GM20000 (cell line): ENCODE results near the gene NBR1.
A peak's percentile ranks its signal among the peaks of the same experiment; 100 is the strongest.
"Not testable (repeated sequence)": the region's sequence is repeated elsewhere in the genome, so short reads cannot be mapped to it uniquely, and the experiment has no call there.

ENCODE experiments used
- DNase-seq: peaks from one replicate; pipeline ENCODE4 v3.0.0; 2012; ENCODE audit warnings: low spot score
- TF ChIP-seq, protein P1 (sequence below): IDR thresholded peaks from 2 replicates; pipeline ENCODE4 v1.5.1; 2012; ENCODE audit warnings: mild to moderate bottlenecking, control low read depth; ENCODE audit errors: extremely low read depth, missing control alignments

The NBR1 gene

DNA sequence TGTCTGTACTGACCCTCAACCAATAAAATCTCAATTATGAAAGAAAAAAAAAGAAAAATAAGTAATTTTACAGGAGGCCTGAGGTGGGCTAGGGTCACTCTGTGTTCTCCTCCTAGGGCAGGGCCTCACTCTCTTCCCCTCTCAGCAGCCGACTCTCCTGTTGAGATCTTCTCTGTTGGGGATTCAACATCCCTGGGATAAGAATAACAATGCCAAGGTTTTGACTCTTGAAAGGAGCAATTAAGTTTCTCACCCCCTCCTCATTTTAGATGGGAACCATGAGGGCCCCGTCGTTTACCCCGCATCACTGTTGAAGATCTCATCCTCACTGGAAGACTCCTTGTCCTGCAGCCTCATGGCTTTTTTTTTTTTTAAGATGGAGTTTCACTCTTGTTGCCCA is 24.4 kb upstream of the NBR1 start:
- DNase-seq, result no peak
- TF ChIP-seq, protein P1, sequence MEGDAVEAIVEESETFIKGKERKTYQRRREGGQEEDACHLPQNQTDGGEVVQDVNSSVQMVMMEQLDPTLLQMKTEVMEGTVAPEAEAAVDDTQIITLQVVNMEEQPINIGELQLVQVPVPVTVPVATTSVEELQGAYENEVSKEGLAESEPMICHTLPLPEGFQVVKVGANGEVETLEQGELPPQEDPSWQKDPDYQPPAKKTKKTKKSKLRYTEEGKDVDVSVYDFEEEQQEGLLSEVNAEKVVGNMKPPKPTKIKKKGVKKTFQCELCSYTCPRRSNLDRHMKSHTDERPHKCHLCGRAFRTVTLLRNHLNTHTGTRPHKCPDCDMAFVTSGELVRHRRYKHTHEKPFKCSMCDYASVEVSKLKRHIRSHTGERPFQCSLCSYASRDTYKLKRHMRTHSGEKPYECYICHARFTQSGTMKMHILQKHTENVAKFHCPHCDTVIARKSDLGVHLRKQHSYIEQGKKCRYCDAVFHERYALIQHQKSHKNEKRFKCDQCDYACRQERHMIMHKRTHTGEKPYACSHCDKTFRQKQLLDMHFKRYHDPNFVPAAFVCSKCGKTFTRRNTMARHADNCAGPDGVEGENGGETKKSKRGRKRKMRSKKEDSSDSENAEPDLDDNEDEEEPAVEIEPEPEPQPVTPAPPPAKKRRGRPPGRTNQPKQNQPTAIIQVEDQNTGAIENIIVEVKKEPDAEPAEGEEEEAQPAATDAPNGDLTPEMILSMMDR, result no peak

DNA sequence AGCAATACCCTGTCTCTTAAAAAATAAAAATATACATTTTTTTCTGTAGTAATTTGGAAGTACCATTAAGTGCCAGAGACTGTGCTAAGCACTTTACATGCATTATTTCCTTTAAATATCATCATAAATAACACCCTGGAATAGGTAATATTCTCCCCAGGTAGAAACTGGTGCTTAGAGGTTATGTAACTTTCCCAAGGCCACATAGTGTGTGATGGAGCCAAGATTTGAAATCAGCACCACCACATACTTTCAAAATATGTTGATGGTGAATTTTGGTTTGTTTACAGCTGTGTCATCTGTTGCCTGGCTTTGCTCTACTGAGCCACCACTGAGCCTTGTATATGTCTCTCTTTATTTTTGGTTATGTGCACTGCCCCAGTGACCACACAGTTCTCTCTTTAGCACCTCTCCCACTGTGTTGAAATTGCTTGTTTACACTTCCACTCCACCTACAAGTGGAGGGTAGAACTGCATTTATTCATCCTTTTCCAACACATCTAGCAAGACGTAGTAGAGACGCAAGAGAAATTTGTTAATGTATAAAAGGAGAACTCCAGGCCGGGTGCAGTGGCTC is 19.0 kb upstream of the NBR1 start:
- DNase-seq, result no peak
- TF ChIP-seq, protein P1, result no peak

DNA sequence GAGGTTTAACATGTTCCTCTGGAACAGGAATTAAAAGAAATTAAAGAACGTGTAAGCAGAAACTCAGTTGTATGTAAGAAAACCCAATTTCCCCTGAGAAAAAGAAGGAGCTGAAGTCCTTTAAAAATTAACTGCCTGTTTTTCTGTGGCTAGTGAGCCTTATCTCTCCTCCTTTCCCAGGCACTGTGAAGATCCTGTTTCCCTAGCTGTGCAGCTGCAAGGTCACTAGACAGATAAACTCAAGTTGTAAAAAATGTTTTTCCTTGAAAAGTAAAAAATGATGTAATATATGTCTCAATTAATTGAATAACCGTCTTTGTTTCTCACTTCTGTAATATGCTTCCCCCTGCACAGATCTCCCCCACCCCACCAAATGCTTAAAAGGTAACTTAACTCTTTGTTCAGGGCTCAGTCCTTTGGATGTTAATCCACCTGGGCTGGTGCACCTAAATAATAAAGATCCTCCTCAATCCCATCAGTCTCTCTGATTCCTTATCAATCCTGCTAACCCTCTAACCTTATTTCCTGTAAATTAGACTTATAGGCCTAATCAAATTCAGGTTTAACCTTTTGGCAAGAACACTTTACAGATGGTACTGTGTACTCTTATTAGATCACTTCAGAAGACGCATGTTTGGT is 17.7 kb upstream of the NBR1 start:
- not testable (repeated sequence) for DNase-seq

DNA sequence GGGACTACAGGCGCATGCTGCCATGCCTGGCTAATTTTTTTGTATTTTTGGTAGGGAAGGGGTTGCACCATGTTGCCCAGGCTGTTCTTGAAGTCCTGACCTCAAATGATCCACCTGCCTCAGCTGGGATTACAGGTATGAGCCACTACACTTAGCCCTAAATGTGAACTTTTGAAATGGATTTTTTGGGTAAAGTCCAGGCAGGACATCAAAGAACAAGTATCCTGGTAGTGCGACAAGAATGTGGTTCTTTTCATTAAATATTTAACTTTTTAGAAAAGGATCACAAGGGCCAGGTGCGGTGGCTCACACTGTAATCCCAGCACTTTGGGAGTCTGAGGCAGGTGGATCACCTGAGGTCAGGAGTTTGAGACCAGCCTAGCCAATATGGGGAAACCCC is 15.3 kb upstream of the NBR1 start:
- TF ChIP-seq, protein P1, result no peak
- no peak for DNase-seq

DNA sequence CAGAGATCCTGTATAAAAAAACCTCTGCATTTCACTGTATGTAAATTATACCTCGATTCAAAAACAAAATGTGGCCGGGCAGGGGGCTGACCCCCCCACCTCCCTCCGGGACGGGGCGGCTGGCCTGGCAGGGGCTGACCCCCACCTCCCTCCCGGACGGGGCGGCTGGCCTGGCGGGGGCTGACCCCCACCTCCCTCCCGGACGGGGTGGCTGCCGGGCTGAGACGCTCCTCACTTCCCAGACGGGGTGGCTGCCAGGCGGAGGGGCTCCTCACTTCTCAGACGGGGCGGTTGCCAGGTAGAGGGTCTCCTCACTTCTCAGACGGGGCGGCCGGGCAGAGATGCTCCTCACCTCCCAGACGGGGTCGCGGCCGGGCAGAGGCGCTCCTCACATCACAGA is 11.8 kb upstream of the NBR1 start:
- DNase-seq, result not testable (repeated sequence)

DNA sequence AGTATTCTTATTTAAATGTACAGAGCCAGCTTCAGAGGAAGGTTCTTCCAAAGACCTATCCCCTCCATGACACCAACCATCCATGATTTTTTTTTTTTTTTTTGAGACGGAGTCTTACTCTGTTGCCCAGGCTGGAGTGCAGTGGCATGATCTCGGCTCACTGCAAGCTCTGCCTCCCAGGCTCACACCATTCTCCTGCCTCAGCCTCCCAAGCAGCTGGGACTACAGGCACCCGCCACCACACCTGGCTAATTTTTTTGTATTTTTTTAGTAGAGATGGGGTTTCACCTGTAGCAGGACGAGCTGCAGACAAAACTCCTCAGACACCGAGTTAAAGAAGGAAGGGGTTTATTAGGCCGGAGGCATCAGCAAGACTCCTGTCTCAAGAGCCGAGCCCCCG is 11.1 kb upstream of the NBR1 start:
- DNase-seq, result not testable (repeated sequence)

DNA sequence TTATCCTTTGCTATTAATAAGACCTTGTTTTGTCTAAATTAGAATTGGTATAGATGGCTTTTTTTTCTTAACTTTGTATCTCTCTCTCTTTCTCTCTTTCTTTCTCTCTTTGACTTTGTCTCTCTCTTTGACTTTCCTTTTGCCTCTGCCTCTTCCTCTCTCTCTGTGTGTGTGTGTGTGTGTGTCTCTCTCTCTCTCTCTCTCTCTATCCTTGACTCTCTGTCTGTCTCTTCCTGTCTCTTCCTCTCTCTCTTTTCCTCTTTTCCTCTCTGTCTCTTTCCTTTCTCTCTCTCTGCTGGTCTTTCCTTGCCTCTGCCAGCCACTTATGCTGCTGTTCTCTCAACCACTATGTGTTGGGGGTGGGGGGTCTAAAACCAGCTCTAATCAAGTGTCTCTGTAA is 5.0 kb upstream of the NBR1 start:
- not testable (repeated sequence) for DNase-seq

DNA sequence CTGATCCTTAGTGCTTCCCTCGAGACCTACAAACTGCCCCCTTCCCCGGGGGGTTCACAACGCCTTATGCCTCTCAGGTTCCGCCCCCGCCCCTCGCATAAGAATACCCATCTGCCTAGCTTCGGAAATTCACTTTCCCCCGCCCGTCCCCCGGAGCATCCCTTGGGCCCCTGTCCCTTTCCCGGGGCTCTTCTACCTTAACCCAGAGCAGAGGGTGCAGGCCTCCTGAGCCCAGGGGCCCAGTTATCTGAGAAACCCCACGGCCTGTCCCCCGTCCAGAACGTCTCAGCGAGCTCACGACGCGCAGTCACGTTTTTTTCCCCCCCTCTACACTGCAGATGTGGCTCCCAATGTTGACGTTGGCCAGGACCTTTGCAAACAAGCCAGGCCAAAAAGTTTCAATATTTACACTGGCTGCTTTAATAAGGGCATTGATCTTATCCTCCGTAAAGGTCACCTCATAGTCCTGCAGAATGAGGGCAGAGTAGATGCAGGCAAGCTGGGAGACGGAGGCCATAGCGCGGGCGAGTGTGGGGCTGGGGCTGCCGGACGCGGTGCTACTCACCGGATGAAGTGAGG is 1.4 kb upstream of the NBR1 start:
- DNase-seq, result peak; percentile 27
- TF ChIP-seq, protein P1, result no peak

DNA sequence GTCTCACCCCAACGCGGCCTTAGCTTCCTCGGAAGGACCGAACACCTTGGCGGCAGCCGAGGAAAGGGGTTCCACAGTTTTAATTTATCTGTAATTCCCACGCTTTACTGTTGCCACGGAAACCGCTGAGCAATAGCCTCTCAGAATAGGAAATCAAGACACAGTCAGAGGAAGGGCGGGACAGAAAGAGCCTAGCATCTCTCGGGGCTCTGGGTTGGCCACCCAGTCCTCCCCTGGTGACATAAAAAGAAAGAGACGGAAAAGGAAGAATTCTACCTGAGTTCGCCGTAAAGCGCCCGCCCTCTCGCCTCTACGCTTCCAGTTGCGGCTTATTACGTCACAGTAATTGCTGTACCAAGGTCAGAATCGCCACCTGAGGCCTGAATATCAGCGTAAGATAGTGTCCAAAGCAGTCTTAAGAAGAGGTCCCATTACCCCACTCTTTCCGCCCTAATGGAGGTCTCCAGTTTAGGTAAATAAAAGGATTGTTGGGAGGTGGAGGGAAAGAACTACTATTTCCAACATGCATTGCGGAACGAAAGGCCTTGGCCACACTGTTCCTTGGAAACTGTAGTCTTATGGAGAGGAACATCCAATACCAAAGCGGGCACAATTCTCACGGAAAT is 761 bp upstream of the NBR1 start:
- peak; percentile 94 for DNase-seq
- TF ChIP-seq, protein P1, result no peak
